ENCODE data around the gene IFNA4.

DNA sequence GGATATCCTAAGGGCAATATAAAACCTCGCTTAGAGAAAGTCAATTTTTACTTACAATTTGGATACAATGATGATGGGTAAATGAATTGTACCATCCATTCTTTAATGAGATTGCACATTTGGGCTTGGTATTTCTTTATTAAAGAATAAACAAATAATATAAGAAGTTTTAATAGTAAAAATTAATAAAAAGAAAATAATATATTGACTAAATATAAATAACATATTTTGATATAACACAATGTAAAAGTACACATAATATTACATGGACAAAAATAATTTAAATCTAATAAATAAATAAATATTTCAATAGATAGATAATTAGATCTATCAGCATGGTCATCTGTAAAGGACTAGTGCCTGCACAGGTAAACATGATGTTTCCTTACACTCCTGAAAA lies 21.9 kb downstream of the IFNA4 start:
- TF ChIP-seq, protein P1, sequence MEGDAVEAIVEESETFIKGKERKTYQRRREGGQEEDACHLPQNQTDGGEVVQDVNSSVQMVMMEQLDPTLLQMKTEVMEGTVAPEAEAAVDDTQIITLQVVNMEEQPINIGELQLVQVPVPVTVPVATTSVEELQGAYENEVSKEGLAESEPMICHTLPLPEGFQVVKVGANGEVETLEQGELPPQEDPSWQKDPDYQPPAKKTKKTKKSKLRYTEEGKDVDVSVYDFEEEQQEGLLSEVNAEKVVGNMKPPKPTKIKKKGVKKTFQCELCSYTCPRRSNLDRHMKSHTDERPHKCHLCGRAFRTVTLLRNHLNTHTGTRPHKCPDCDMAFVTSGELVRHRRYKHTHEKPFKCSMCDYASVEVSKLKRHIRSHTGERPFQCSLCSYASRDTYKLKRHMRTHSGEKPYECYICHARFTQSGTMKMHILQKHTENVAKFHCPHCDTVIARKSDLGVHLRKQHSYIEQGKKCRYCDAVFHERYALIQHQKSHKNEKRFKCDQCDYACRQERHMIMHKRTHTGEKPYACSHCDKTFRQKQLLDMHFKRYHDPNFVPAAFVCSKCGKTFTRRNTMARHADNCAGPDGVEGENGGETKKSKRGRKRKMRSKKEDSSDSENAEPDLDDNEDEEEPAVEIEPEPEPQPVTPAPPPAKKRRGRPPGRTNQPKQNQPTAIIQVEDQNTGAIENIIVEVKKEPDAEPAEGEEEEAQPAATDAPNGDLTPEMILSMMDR (IDR thresholded peaks at IDR 0.05 in 8 of 11, conservative IDR thresholded peaks at IDR 0.05 in 3 of 11), result no peak
- TF ChIP-seq POLR2A (IDR thresholded peaks at IDR 0.05), result no peak
- no peak for TF ChIP-seq POLR2AphosphoS5 (IDR thresholded peaks at IDR 0.05)
